Esophagus muscularis mucosa (tissue), 4 donors: Measurements from ENCODE around the gene PRDX5. TPM values are rescaled to one million over a fixed set of nuclear protein-coding genes. Genes with fewer than 3 reads are reported as not detected.
"Not testable (repeated sequence)": the region's sequence is repeated elsewhere in the genome, so short reads cannot be mapped to it uniquely, and the experiment has no call there.

Experiments
- DNase-seq: peaks from one replicate; pipeline ENCODE4 v3.0.0-alpha.2; 2017; ENCODE audit errors: extremely low spot score
- H3K27ac ChIP-seq, 4 donors: fragments of 200-600 bp; sonication (generic); replicated peaks in 1 of 4; 1 replicate in 3 of 4; 2 replicates in 1 of 4; pipeline ENCODE4 v1.5.1; 2016 to 2019; ENCODE audit warnings: mild to moderate bottlenecking in 1 of 4
- H3K27me3 ChIP-seq, 4 donors: fragments of 200-600 bp; sonication (generic); one replicate each; pipeline versions ENCODE4 v1.5.1 to v1.6.0; 2016 to 2019
- H3K36me3 ChIP-seq, 4 donors: fragments of 200-600 bp; sonication (generic); one replicate each; pipeline ENCODE4 v1.5.1; 2016 to 2019
- H3K4me1 ChIP-seq, 4 donors: fragments of 200-600 bp; sonication (generic); one replicate each; pipeline ENCODE4 v1.5.1; 2016 to 2019
- H3K4me3 ChIP-seq, 4 donors: fragments of 200-600 bp; sonication (generic); 1 replicate in 2 of 4; 2 replicates in 2 of 4; pipeline ENCODE4 v1.5.1; 2016 to 2019; ENCODE audit warnings: mild to moderate bottlenecking in 4 of 4, moderate library complexity in 1 of 4
- H3K9me3 ChIP-seq, 4 donors: fragments of 200-600 bp; sonication (generic); 1 replicate in 3 of 4; 2 replicates in 1 of 4; pipeline ENCODE4 v1.5.1; 2016 to 2019
- CTCF ChIP-seq, 3 experiments: fragments of 200-600 bp in 2 of 3; fragments of 450-650 bp in 1 of 3; sonication (generic) in 2 of 3; IDR thresholded peaks; one replicate each; pipeline ENCODE4 v1.5.1; 2017 to 2019; ENCODE audit warnings: antibody characterized with exemption in 3 of 3, mild to moderate bottlenecking in 2 of 3, moderate library complexity in 1 of 3
- EP300 ChIP-seq: sonication (generic); formaldehyde crosslinking; IDR thresholded peaks from one replicate; pipeline ENCODE4 v1.6.1; 2017; ENCODE audit warnings: antibody characterized with exemption
- POLR2A ChIP-seq: fragments of 450-650 bp; IDR thresholded peaks from one replicate; pipeline ENCODE4 v1.6.1; 2017; ENCODE audit warnings: antibody characterized with exemption, moderate library complexity, mild to moderate bottlenecking, low read depth
- POLR2AphosphoS5 ChIP-seq, 2 donors: sonication (generic); formaldehyde crosslinking; IDR thresholded peaks; one replicate each; pipeline ENCODE4 v1.6.1; 2017; ENCODE audit warnings: antibody characterized with exemption in 2 of 2
- WGBS: methylation state at CpG from one replicate; pipeline ENCODE4 v1.1.5; 2018; 5-methylcytosine and 5-hydroxymethylcytosine counted together
- intact Hi-C: fragments of 100-400 bp; cut with DNase I; formaldehyde crosslinking; loops from one replicate; pipeline ENCODE4 v1.15.1; 2023
- total RNA-seq, 4 donors: library from RNA; depleted of rRNA; stranded (reverse); fragments of >200 nt; gene quantifications; one replicate each; pipeline versions ENCODE4 v1.1.0 to v1.2.1, GENCODE V29; 2016

Gene PRDX5
- total RNA-seq, 4 donors from 2014 or later: 144 to 178 (median 155) TPM

GRCh38 chr11:64313491-64314145 lies 4.3 kb upstream of the PRDX5 start:
- no peak for DNase-seq
- no peak for TF ChIP-seq POLR2A
- no peak for TF ChIP-seq CTCF (IDR thresholded peaks at IDR 0.05)
- TF ChIP-seq POLR2AphosphoS5 (IDR thresholded peaks at IDR 0.05): no peak
- no peak for TF ChIP-seq EP300
- peaks cover 12 to 42% (median 34%) of the 10 kb centered on the region in 4 donors for H3K36me3 ChIP-seq
- H3K27ac ChIP-seq: peak overlapping the region; percentile 50 to 73 (median 66)
- intact Hi-C loops: no loop called here
- no peaks in the 10 kb centered on the region for H3K9me3 ChIP-seq
- H3K4me3 ChIP-seq: peak overlapping the region in 1 of 4 donors; percentile 35
- no peaks in the 10 kb centered on the region for H3K27me3 ChIP-seq
- H3K4me1 ChIP-seq: peaks cover 16 to 45% (median 33%) of the 10 kb centered on the region in 4 donors
- 49% methylated on average over 6 of the region's 18 CpGs for whole genome bisulfite sequencing

GRCh38 chr11:64314146-64314804 lies 3.6 kb upstream of the PRDX5 start:
- TF ChIP-seq POLR2AphosphoS5 (IDR thresholded peaks at IDR 0.05): no peak
- no peaks in the 10 kb centered on the region for H3K27me3 ChIP-seq
- H3K4me3 ChIP-seq: peak overlapping the region in 1 of 4 donors; percentile 35
- no peak for DNase-seq
- intact Hi-C loops: no loop called here
- H3K9me3 ChIP-seq: no peaks in the 10 kb centered on the region
- peaks cover 23 to 51% (median 39%) of the 10 kb centered on the region in 4 donors for H3K4me1 ChIP-seq
- H3K27ac ChIP-seq: peak overlapping the region; percentile 50 to 73 (median 66)
- 74% methylated on average over 9 of the region's 19 CpGs for WGBS
- H3K36me3 ChIP-seq: peaks cover 12 to 37% (median 34%) of the 10 kb centered on the region in 4 donors

- no peak overlapping the region for H3K4me3 ChIP-seq
- H3K27ac ChIP-seq: peak overlapping the region in 1 of 4 donors; percentile 59
- peaks cover 27 to 58% (median 42%) of the 10 kb centered on the region in 4 donors for H3K4me1 ChIP-seq
- no peak for DNase-seq
- H3K36me3 ChIP-seq: peaks cover 12 to 40% (median 34%) of the 10 kb centered on the region in 4 donors
- WGBS: 93% methylated on average over 19 of the region's 24 CpGs
- no peaks in the 10 kb centered on the region for H3K9me3 ChIP-seq
- no peaks in the 10 kb centered on the region for H3K27me3 ChIP-seq
- no peak for TF ChIP-seq POLR2A
- no peak for TF ChIP-seq POLR2AphosphoS5 (IDR thresholded peaks at IDR 0.05)
- TF ChIP-seq EP300: no peak
- no peak for TF ChIP-seq CTCF (IDR thresholded peaks at IDR 0.05)
- intact Hi-C loops: no loop called here
Observed at GRCh38 chr11:64314805-64315561, 2.9 kb upstream of the PRDX5 start.

- Histone ChIP-seq H3K4me3 (peak overlapping the region in 1 of 4 donors; percentile 84), H3K4me1 (peaks cover 27 to 59% (median 42%) of the 10 kb centered on the region in 4 donors), H3K36me3 (peaks cover 12 to 43% (median 40%) of the 10 kb centered on the region in 4 donors), H3K27ac (peak overlapping the region; percentile 94 to 99 (median 96))
- DNase-seq, H3K27me3 ChIP-seq, intact Hi-C loops, H3K9me3 ChIP-seq: not testable (repeated sequence)
- WGBS: 63% methylated on average over 9 of the region's 25 CpGs
Observed at GRCh38 chr11:64315667-64316526, 2.0 kb upstream of the PRDX5 start.

- peaks cover 18 to 49% (median 47%) of the 10 kb centered on the region in 4 donors for H3K36me3 ChIP-seq
- H3K27ac ChIP-seq: peak overlapping the region; percentile 94 to 99 (median 96)
- no peak for DNase-seq
- H3K27me3 ChIP-seq: no peaks in the 10 kb centered on the region
- intact Hi-C loops: no loop called here
- WGBS: 21% methylated on average over 12 of the region's 32 CpGs
- TF ChIP-seq CTCF (IDR thresholded peaks at IDR 0.05): no peak
- TF ChIP-seq POLR2A: no peak
- TF ChIP-seq POLR2AphosphoS5 (IDR thresholded peaks at IDR 0.05): no peak
- TF ChIP-seq EP300: no peak
- peak overlapping the region; percentile 79 to 95 (median 82) for H3K4me3 ChIP-seq
- H3K4me1 ChIP-seq: peaks cover 27 to 59% (median 42%) of the 10 kb centered on the region in 4 donors
- H3K9me3 ChIP-seq: no peaks in the 10 kb centered on the region
Observed at GRCh38 chr11:64316672-64317324, 1.1 kb upstream of the PRDX5 start.
